Subcutaneous adipose tissue (tissue), 4 donors: Measurements from ENCODE around the gene NTN5. TPM values are rescaled to one million over a fixed set of nuclear protein-coding genes. Genes with fewer than 3 reads are reported as not detected.

ENCODE experiments used
- total RNA-seq, 4 donors: library from RNA; depleted of rRNA; stranded (reverse); fragments of >200 nt; gene quantifications; one replicate each; pipeline ENCODE4 v1.1.0, GENCODE V29; 2016
- TF ChIP-seq, protein P1 (sequence below): fragments of 450-650 bp; IDR thresholded peaks from one replicate; pipeline ENCODE4 v1.5.1; 2016; ENCODE audit warnings: low read depth, mild to moderate bottlenecking, control low read depth, antibody characterized with exemption, moderate library complexity

The NTN5 gene
- total RNA-seq, 4 donors from 2014 or later, result 1.5 TPM; not detected in 3

DNA sequence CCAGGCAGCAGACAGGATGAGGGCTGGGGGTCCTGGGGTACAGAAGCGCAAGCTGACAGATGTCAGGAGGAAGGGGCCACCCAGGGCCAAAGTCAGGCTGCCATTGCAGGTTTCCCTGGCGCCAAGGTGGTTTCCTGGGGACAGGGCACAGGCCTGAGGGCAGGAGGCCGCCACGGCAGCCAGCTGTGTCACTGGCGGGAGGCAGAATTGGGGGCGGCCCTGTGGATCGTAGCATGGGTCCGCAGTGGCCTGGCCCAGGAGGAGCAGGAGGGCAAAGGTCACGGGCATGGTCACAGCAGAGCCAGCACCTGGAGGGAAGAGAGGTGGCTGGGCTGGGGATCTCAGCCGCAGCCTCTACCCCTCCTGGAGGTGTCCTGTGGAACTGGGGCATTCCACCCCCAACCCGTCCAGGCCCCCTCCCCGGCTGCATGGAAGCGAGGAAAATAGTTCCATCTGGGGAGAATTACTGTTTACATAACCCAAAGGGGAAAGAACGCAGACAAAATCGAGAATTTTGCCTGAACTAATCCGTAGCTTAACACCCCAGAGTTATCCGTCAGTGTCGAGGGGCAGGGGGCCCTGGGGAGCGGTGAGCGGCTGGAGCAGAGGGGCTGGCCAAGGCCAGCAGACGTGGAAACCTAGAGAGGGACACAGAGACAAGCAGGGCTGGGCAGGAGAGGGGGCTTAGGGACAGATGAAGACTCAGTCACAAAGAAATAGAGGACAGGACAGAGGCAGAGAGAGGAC, 1.9 kb downstream of the NTN5 start:
- TF ChIP-seq, protein P1, sequence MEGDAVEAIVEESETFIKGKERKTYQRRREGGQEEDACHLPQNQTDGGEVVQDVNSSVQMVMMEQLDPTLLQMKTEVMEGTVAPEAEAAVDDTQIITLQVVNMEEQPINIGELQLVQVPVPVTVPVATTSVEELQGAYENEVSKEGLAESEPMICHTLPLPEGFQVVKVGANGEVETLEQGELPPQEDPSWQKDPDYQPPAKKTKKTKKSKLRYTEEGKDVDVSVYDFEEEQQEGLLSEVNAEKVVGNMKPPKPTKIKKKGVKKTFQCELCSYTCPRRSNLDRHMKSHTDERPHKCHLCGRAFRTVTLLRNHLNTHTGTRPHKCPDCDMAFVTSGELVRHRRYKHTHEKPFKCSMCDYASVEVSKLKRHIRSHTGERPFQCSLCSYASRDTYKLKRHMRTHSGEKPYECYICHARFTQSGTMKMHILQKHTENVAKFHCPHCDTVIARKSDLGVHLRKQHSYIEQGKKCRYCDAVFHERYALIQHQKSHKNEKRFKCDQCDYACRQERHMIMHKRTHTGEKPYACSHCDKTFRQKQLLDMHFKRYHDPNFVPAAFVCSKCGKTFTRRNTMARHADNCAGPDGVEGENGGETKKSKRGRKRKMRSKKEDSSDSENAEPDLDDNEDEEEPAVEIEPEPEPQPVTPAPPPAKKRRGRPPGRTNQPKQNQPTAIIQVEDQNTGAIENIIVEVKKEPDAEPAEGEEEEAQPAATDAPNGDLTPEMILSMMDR, result no peak

DNA sequence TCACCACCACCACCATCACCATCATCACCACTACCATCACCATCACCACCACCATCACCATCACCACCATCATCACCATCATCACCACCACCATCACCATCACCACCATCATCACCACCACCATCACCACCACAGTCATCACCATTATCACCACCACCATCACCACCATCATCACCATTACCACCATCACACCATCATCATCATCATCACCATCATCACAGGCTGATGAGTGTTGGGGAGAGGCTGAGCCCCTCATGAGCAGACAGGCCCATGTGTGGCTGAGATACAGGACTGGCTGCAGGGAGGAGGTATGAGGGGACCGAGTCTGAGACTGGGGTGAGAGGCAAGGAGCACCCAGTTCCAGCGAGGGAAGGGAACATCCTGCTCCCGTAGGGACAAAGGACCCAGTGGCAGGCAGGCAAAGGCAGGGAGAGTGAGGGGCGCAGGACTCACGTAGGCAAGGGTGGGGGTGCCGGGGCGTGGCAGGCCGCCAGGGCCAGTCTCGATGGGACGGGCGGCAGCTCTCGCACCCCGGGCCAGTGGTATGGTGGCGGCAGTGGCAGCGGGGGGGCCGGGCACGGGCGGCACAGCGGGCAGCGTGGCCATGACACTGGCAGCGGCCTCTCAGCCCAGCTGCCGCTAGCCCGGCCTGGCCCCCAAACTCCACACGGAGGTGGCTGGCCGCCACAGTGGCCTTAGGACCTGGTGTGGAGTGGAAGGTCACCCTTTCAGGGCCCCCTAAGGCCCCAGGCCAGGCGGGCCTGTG, 2.7 kb downstream of the NTN5 start:
- TF ChIP-seq, protein P1, result no peak

GRCh38 chr19:48668761-48669160, 4.1 kb downstream of the NTN5 start:
- TF ChIP-seq, protein P1, result no peak

DNA sequence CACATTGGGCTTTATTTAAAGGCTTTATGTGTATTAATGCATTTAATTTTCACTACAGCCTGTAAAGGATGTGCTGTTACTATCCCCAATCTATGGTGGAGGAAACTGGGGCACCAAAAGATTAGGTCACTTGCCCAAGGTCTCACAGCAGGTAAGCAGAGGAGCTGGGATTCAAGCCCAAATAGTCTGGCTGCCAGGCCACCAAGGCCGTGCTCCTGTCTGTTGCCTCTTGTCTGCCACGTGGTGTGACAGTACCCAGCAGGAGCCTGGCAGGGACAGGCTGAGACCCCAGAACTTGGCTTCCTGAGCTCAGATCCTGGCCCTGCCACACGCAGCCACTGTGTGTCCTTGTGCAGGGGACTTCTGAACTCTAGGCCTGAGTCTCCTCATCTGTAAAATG, 4.5 kb downstream of the NTN5 start:
- TF ChIP-seq, protein P1, result no peak

DNA sequence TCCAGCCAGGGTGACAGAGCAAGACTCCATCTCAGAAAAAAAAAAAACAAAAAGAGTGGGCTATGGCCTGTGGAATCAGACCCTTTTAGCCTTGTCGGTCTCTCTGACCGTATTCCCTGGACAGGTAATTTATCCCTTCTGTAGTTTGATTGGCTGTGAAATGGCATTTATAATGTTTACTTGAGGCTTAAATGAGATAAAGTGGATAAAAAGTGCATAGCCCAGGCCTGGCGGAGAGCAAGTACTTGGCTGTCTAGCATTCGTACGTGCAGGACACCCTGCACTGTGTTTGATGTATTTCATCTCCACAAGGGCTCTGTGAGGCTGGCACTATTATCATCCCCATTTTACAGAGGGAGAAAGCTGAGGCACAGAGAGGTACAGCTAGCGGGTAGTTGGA, 7.0 kb downstream of the NTN5 start:
- TF ChIP-seq, protein P1, result no peak

- TF ChIP-seq, protein P1, result no peak
Measured at GRCh38 chr19:48664476-48664875, 8.3 kb downstream of the NTN5 start.

DNA sequence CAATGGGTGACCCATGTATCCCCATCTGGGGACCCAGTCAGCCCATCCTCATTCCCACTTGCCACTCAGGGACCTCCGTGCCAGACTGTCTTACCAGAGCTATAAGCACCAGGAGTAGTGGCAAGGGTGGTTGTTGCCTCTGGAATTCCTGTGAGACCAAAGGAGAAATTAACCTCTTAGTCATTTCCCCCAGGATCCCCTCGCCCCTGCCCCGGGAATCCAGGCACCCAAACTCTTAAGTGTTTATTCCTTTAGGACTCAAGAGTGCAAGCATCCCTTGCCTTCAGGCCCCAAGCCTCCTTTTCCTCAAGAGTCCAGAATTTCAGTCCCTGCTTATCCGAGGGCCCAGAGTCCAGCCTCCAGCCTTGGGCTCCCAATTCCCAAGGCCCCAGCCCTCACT, 9.2 kb downstream of the NTN5 start:
- TF ChIP-seq, protein P1, result no peak
